Parathyroid adenoma (tissue), 2 donors: ENCODE results near the gene CD84.
"Not testable (repeated sequence)": the region's sequence is repeated elsewhere in the genome, so short reads cannot be mapped to it uniquely, and the experiment has no call there.

ENCODE experiments used
- H2AFZ ChIP-seq: fragments of 300-600 bp; sonication (generic); one replicate; pipeline ENCODE4 v1.7.0; 2017; ENCODE audit warnings: antibody characterized with exemption, mild to moderate bottlenecking
- H3K27ac ChIP-seq: fragments of 300-600 bp; sonication (generic); one replicate; pipeline ENCODE4 v1.7.0; 2017
- H3K27me3 ChIP-seq: fragments of 300-600 bp; sonication (generic); one replicate; pipeline ENCODE4 v1.7.0; 2017; ENCODE audit warnings: low read length; ENCODE audit not compliant: control insufficient read depth, insufficient read depth
- H3K36me3 ChIP-seq: fragments of 300-600 bp; sonication (generic); one replicate; pipeline ENCODE4 v1.7.0; 2017; ENCODE audit warnings: low read length; ENCODE audit not compliant: control insufficient read depth, insufficient read depth
- H3K4me1 ChIP-seq: fragments of 300-600 bp; sonication (generic); one replicate; pipeline ENCODE4 v1.7.0; 2017; ENCODE audit warnings: control low read depth
- H3K4me2 ChIP-seq: fragments of 300-600 bp; sonication (generic); one replicate; pipeline ENCODE4 v1.7.0; 2017; ENCODE audit warnings: low read length
- H3K4me3 ChIP-seq: fragments of 300-600 bp; sonication (generic); one replicate; pipeline ENCODE4 v1.7.0; 2017; ENCODE audit warnings: low read depth, low read length
- H3K79me2 ChIP-seq: fragments of 300-600 bp; sonication (generic); one replicate; pipeline ENCODE4 v1.7.0; 2017; ENCODE audit warnings: control low read depth
- H3K9ac ChIP-seq: fragments of 300-600 bp; sonication (generic); one replicate; pipeline ENCODE4 v1.7.0; 2017; ENCODE audit warnings: mild to moderate bottlenecking
- H3K9me3 ChIP-seq: fragments of 300-600 bp; sonication (generic); one replicate; pipeline ENCODE4 v1.7.0; 2017; ENCODE audit warnings: low read length; ENCODE audit not compliant: control insufficient read depth
- TF ChIP-seq, protein P1 (sequence below): fragments of 300-600 bp; sonication (generic); IDR thresholded peaks from one replicate; pipeline ENCODE4 v1.7.0; 2017; ENCODE audit warnings: antibody characterized with exemption, mild to moderate bottlenecking
- donor health status: primary hyperparathyroidism.

Gene CD84

DNA sequence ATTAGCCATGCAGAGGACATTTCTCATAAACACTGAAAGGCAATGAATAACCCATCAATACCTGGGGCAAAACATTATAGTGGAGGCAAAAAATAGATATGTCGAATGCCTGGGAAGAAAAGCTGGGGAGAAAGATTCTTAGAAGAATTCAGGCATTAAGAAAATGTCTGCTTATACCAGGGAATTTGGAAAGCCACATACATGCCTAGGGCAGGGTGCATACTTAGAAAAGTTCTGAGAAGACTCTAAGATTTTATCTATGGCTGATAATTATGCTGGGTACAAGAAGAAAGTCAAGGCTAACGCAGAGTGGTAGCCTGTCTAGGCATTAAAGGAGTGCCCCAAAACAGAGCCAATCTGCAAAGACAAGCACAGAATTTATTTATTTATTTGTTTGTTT, 74.6 kb downstream of the CD84 start:
- Histone ChIP-seq H3K9ac (no peak overlapping the region), H3K27ac (no peak overlapping the region), H3K4me2 (no peak overlapping the region), H3K4me3 (no peak overlapping the region), H3K79me2 (no peaks in the 10 kb centered on the region), H3K36me3 (no peaks in the 10 kb centered on the region), H2AFZ (no peak overlapping the region), H3K4me1 (no peaks in the 10 kb centered on the region), H3K9me3 (no peaks in the 10 kb centered on the region), H3K27me3 (no peaks in the 10 kb centered on the region)
- TF ChIP-seq, protein P1, sequence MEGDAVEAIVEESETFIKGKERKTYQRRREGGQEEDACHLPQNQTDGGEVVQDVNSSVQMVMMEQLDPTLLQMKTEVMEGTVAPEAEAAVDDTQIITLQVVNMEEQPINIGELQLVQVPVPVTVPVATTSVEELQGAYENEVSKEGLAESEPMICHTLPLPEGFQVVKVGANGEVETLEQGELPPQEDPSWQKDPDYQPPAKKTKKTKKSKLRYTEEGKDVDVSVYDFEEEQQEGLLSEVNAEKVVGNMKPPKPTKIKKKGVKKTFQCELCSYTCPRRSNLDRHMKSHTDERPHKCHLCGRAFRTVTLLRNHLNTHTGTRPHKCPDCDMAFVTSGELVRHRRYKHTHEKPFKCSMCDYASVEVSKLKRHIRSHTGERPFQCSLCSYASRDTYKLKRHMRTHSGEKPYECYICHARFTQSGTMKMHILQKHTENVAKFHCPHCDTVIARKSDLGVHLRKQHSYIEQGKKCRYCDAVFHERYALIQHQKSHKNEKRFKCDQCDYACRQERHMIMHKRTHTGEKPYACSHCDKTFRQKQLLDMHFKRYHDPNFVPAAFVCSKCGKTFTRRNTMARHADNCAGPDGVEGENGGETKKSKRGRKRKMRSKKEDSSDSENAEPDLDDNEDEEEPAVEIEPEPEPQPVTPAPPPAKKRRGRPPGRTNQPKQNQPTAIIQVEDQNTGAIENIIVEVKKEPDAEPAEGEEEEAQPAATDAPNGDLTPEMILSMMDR, result no peak

DNA sequence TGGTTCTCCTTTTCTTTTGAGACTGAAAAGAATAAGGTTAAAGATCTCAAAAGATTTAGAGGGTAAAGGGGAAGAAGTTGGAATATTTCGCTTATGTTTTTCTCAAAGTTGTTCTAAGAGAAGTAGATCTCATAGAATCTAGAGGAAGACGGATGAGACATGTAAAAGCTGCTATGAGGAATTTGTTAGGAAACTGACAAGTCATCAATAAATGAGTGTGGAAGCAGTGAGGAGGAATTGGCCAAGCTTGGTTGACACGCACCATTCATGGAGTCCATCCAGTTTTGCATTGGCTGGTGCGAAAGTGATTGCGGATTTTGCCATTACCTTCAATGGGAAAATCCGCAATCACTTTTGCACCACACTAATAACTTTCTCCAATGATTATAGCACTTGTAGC, 76.2 kb downstream of the CD84 start:
- no peaks in the 10 kb centered on the region for H3K4me1 ChIP-seq
- H3K4me3 ChIP-seq, result no peak overlapping the region
- H2AFZ ChIP-seq, result no peak overlapping the region
- H3K4me2 ChIP-seq, result no peak overlapping the region
- no peaks in the 10 kb centered on the region for H3K27me3 ChIP-seq
- no peaks in the 10 kb centered on the region for H3K36me3 ChIP-seq
- no peak overlapping the region for H3K27ac ChIP-seq
- H3K9me3 ChIP-seq, result no peaks in the 10 kb centered on the region
- H3K79me2 ChIP-seq, result no peaks in the 10 kb centered on the region
- no peak overlapping the region for H3K9ac ChIP-seq
- TF ChIP-seq, protein P1, result no peak

DNA sequence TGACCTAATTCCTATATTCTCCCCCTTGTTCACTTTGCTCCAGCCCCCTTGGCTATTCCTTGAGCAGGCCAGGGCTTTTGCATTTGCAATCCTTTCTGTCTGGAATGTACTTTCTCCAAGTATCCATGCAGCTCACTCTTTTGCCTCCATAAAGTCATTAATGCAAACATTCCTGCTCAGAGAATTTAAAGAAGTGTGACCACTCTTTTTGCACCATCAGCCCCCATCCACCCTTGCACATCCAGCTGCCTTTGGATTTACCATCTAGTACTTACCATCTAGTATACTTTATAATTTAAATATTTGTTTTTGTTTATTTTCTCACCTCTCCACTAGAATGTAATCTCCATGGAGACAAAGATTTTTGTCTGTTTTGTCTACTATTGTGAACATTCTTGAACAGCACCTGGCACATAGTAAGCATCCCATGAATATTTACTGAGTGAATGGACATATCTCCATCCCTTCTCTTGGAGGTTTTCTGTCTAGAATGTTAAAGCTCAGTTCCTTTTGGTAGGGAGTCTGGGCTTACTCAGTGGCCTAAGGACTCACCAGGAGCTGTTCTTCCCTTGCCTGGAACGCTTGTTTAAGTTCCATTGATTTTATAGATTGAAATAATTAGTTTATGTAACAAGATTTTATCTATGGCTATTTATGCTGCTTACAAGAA, 78.8 kb downstream of the CD84 start:
- Histone ChIP-seq H3K36me3 (no peaks in the 10 kb centered on the region), H3K27me3 (no peaks in the 10 kb centered on the region), H3K4me2 (no peak overlapping the region), H2AFZ (no peak overlapping the region), H3K4me1 (no peaks in the 10 kb centered on the region), H3K4me3 (no peak overlapping the region), H3K27ac (no peak overlapping the region), H3K79me2 (no peaks in the 10 kb centered on the region), H3K9me3 (no peaks in the 10 kb centered on the region), H3K9ac (no peak overlapping the region)
- TF ChIP-seq, protein P1, result no peak

DNA sequence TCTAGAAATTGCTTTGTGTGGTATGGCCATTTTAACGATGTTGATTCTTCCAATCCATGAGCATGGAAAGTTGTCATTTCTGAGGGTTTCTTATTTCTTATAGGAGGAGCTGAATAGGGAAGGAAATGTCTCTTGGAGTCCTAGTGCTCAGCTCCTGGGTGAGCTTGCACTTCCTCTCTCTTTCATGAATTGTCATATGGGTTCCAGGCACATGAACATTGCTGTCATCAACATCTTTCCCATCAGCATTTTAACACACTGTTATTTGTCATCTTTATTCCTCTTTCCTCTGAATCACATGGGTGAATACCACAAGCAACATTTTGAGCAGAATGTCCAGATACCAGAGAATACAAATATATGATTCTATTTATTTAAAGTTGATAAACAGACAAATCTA, 79.7 kb downstream of the CD84 start:
- Histone ChIP-seq H3K4me1 (no peaks in the 10 kb centered on the region), H3K79me2 (no peaks in the 10 kb centered on the region), H3K36me3 (no peaks in the 10 kb centered on the region), H3K4me3 (no peak overlapping the region), H3K9ac (no peak overlapping the region), H3K27ac (no peak overlapping the region), H3K4me2 (no peak overlapping the region), H3K9me3 (no peaks in the 10 kb centered on the region), H2AFZ (no peak overlapping the region), H3K27me3 (no peaks in the 10 kb centered on the region)
- TF ChIP-seq, protein P1, result no peak

DNA sequence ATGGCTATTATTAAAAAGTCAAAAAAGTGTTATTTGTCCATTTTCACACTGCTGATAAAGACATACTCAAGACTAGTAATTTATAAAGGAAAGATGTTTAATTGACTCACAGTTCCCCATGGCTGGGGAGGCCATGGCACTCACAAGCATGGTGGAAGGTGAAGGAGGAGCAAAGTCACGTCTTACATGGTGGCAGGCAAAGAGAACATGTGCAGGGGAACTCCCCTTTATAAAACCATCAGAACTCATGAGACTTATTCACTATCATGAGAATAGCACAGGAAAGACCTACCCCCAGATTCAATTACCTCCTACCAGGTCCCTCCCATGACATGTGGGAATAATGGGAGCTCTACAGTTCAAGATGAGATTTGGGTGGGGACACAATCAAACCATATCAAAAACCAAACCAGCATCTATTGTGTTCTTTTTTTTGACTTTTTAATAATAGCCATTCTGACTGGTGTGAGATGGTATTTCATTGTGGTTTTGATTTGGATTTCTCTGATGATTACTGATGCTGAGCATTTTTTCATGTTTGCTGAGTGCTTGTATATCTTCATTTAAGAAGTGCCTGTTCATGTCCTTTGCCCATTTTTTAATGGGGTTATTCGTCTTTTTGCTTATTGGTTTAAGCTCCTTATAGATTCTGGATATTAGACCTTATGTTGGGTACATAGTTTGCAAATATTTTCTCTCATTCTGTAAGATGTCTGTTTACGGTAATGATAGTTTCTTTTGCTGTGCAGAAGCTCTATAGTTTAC, 80.8 kb downstream of the CD84 start:
- H3K27ac ChIP-seq, H3K36me3 ChIP-seq, H3K4me1 ChIP-seq: not testable (repeated sequence)

More for the DNA sequence above, 80.8 kb downstream of the CD84 start:
- not testable (repeated sequence) for H3K79me2 ChIP-seq, H2AFZ ChIP-seq, H3K4me2 ChIP-seq, H3K9me3 ChIP-seq, H3K9ac ChIP-seq, H3K27me3 ChIP-seq, H3K4me3 ChIP-seq
